ENCODE measurements around the gene GNAQ.
"Not testable (repeated sequence)": the region's sequence is repeated elsewhere in the genome, so short reads cannot be mapped to it uniquely, and the experiment has no call there.

The GNAQ gene

GRCh38 chr9:77899679-77900354 is 131.8 kb downstream of the GNAQ start:
- no peak for DNase-seq

GRCh38 chr9:77898864-77899263 is 132.7 kb downstream of the GNAQ start:
- no peak for DNase-seq

- no peak for DNase-seq
These were observed 134.5 kb downstream of the GNAQ start for GRCh38 chr9:77896938-77897667.

DNA sequence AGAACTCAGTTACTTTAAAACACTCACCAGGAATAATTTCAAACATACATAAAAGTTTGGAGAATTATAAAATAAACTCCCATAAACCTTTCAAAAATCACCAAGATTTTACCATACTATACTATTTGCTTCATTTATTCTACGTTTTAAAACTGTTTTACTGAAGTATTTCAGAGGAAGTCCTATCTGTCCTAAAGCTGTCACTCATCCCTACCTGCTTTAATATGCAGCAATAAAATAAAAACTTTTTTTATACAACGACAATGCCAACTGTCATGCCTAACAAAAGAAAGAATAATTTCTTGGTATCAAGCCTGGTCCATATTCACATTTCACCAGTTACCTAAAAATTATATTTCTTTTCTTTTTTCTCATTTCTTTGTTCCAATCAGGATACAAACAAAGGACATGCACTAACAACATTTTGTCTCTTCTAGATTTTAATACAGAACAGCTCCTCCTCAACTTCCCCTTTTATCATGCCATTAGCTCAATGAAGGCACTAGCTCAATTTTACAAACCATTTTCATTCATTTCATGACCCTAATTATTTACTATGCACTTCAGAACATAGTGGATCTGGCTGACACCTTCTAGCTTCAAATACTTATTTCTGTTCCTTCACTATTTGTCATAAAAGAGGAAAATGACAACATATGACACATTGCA is 135.2 kb downstream of the GNAQ start:
- no peak for DNase-seq

DNA sequence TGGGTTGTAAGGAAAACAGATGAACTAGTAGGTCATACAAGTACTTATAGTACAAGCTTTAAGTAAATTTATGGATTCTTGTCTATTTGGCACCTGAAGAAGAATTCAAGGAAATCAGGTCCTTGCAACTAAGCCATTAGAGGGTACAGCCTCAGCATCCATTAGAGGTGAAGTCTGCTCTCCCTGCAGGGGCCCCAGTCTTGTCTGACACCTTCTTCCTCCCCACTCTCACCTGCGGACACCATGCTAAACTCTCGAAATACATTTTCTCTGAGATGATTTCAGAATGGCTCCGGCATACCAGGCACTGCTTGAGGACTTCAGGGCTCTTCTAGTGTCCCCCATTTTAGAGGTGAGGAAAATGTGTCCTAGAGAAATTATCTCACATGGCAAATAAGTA is 137.9 kb downstream of the GNAQ start:
- no peak for DNase-seq

GRCh38 chr9:77892955-77893514 is 138.6 kb downstream of the GNAQ start:
- DNase-seq, result no peak

GRCh38 chr9:77892171-77892570 is 139.4 kb downstream of the GNAQ start:
- DNase-seq, result no peak

- no peak for DNase-seq
These were observed 140.3 kb downstream of the GNAQ start for GRCh38 chr9:77891128-77891800.

DNA sequence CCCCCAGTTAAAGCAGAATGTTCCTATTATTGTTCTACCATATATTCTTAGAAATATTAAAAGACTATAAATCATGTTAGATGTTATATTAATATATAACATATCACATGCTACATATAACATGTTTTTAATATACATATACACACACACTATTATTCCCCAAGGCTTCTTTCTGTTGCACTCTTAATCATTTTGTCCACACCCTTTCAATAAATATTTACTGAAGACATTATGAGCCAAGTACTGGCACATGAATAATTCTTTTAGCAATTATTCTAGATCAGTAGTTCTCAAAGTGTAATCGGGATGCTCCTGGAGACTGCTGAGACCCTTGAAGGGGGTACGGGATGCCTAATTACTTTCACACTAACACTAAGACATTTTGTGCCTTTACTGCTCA is 143.9 kb downstream of the GNAQ start:
- no peak for DNase-seq

DNA sequence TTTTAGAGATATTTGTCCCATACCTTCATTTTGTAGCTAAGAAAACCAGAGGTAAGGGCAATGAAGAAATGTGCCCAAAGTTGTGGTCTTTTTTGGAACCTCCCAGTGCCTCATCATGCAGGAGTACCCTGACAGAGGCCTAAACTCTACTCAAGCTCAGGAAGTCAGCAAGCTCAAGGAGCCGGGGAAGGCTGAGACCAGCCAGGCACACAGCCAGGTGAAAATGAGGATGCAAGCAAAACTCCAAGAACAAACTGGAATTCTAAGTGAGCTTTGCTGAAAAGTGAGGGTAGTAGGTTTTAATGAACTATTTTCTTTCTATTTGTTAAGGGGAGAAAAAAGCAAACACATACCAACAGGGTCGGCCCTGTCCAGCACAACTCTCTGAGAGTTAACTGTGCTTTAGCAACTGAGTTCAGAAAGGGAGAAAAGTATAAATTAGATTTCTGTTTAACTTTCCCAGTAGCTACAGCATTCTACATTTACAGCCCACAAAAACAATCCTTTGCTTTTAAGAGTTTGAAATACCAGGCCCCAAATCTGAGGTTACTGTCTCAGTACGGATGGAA is 146.4 kb downstream of the GNAQ start:
- DNase-seq, result no peak

- no peak for DNase-seq
These were observed 147.5 kb downstream of the GNAQ start for GRCh38 chr9:77883846-77884771.

DNA sequence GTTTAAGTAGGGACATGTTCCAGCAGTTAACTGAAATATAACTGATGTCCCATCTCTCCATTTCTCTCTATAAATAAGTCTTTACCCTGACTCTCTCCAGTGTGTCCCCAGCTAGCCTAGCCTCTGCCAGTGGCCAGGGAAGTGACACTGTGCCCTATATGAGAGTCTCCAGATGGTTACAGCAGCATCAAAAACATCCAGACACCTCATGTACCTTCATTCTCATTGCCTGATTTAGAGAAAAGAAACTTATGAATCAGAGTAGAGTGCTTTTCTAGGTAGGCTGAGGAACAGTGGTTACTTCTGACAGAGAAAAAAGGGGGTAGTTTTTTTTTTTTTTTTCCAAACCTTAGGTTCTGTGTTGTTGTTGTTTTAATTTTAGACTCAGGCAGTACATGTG is 148.5 kb downstream of the GNAQ start:
- DNase-seq, result no peak

GRCh38 chr9:77882294-77882693 is 149.3 kb downstream of the GNAQ start:
- DNase-seq, result no peak

DNA sequence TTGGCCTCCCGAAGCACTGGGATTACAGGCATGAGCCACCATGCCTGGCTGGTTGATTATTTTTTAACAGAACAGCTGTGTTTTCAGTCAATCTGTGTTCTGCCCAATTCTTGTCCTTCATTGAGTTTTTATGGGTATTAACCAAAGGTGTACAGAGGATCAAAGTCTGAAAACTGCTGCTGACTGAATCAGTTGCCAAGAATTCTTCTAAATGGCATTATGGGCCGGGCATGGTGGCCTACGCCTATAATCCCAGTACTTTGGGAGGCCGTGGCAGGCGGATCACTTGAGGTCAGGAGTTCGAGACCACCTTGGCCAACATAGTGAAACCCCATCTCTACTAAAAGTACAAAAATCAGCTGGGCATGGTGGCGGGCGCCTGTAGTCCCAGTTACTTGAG is 150.0 kb downstream of the GNAQ start:
- DNase-seq, result not testable (repeated sequence)

GRCh38 chr9:77881111-77881510 is 150.5 kb downstream of the GNAQ start:
- DNase-seq, result no peak

DNA sequence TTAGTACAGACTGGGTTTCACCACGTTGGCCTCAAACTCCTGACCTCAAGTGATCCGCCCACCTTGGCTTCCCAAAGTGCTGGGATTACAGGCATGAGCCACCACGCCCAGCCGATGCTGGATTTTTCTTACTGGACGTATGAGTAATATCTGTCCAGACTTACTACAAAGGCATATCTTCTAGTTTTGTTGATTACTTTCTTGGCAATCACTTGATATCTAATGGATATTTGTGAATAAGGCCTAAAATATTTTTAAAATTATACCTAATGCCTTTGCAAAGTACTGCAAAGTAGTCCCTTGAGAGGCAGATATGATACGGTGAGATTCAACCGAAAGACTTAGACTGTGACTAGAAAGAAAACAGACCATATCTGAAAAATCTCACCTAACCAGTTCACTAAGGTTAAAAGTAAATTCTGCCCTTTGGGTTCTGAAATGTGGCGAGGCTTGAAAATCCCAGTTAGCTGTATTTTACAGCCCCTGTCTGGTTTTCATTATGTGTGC is 152.1 kb downstream of the GNAQ start:
- no peak for DNase-seq

DNA sequence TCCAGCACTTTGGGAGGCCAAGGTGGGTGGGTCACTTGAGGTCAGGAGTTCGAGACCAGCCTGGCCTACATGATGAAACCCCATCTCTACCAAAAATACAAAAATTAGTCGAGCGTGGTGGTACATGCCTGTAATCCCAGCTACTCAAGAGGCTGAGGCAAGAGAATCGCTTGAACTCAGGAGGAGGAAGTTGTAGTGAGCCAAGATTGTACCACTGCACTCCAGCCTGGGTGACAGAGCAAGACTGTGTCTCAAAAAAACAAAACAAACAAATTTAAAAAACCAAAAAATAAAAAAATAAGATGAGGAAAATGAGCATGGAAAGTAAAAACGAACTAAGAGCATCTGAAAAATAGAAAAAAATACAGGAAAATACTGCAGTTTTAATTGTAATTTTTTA is 152.8 kb downstream of the GNAQ start:
- not testable (repeated sequence) for DNase-seq

DNA sequence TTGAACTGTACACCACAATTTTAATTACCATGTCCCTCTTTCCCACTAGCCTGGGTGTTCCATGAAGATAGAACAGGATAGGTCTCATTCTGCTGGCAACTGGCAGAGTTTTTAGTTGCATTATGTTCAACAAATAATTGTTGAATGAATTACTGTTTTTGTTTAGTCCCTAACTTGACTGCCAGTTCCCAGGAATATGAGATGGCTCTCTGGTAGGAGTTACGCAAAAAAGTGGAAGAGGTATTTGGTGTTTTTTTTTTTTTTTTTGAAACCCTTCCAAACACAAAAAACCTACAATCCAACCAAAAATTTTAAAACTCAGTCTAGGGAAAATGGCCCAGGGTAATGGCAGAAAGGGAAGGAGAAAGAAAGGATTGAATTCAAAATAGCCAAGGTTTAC is 153.6 kb downstream of the GNAQ start:
- no peak for DNase-seq

DNA sequence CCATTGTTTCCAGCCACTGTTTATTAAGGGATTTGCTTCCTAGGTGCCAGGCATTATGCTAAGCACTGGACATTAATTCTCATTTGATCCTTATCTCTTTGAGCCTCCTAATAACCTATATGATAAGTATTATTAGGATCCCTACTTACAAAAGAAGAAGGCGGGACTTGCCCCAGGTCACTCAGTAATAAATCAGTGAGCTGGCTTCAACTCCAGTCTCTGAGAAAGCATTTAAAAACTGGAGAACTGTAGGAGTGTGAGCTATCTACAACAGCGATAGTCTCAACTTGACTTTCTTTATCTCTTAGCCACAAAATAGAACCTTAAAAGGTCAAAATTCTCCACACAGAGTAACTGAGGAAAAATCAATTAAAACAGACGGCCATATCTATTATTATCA is 155.0 kb downstream of the GNAQ start:
- no peak for DNase-seq

DNA sequence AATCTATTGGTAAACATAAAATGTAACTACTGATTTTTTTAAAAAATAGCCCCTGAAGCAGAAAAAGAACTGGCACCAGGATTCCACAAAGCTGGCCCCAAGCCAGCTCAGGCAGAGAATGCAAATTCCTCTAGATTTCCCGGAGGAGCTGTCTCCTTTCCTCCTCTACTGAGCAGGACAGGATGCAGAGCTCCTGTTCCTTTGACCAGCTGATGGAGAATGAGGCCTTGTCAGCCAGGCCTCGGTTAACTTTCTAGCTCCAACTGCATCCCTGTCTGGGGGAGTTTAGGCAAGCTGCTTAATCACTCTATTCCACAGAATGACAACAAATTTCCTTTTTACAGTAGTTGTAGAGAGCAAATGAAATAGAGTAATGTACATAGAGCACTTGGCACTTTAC is 155.5 kb downstream of the GNAQ start:
- DNase-seq, result no peak

DNA sequence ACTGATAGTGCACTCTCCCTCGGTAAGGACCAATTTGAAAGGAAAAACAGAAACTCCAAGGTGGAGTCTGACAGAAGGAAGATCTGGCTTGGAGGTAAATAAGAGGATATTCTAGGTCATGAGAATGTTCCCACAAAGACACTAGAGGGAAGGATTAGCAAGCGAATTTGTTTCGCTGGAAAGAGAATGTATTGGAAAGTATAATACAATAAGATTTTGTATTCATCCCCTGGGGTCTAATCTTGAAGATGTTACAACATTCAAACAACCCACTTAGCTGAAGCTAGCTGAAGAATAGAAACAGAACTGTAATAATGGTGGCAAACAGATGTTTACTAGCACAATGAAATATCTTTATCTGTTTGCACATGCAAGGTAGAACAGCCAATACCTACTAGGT is 158.7 kb downstream of the GNAQ start:
- no peak for DNase-seq

DNA sequence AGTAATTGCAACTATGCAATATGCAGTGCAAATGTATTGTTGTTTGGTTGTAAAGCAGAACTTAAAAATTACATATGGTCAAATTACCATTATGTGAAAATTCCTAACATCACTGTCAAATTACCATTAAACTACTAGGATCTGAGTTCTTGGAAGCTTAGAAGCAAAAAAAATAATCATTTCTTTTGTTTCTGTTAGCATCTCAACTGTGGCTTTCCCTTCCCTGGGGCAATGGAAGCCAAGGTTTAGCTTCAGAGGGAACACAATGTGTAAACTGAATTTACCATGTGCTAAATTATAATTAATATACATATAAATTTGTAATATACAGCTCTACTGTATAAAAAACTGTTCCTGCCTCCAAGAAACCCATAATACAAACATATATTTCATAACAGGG is 159.4 kb downstream of the GNAQ start:
- DNase-seq, result no peak

Measured in activated CD4-positive, alpha-beta T cell treated with anti-CD3 and anti-CD28 coated beads for 1 hour (primary cell).